ENCODE data around the gene PHACTR3.

DNA sequence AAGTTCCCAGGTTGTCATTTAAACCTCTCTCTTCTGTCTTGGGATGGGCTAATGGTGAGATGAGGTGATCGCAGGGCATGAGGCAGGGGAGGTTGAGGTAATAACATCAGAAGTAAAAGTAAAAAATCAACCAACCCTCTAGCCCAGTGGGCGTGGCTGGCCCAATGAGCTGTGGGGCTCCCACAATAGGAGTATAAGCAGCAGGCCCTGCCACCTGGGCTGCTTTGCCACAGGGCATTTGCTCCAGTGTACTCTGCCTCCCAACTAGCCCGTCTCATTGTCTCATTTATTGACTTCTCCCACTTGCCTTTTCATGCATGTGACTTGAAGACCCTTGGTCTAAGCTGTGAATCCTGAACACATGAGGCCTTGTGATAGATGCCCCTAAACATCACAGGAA lies 62.8 kb downstream of the PHACTR3 start:
- TF ChIP-seq, protein P1, sequence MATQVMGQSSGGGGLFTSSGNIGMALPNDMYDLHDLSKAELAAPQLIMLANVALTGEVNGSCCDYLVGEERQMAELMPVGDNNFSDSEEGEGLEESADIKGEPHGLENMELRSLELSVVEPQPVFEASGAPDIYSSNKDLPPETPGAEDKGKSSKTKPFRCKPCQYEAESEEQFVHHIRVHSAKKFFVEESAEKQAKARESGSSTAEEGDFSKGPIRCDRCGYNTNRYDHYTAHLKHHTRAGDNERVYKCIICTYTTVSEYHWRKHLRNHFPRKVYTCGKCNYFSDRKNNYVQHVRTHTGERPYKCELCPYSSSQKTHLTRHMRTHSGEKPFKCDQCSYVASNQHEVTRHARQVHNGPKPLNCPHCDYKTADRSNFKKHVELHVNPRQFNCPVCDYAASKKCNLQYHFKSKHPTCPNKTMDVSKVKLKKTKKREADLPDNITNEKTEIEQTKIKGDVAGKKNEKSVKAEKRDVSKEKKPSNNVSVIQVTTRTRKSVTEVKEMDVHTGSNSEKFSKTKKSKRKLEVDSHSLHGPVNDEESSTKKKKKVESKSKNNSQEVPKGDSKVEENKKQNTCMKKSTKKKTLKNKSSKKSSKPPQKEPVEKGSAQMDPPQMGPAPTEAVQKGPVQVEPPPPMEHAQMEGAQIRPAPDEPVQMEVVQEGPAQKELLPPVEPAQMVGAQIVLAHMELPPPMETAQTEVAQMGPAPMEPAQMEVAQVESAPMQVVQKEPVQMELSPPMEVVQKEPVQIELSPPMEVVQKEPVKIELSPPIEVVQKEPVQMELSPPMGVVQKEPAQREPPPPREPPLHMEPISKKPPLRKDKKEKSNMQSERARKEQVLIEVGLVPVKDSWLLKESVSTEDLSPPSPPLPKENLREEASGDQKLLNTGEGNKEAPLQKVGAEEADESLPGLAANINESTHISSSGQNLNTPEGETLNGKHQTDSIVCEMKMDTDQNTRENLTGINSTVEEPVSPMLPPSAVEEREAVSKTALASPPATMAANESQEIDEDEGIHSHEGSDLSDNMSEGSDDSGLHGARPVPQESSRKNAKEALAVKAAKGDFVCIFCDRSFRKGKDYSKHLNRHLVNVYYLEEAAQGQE (IDR thresholded peaks at IDR 0.05), result no peak
- TF ChIP-seq, protein P2, sequence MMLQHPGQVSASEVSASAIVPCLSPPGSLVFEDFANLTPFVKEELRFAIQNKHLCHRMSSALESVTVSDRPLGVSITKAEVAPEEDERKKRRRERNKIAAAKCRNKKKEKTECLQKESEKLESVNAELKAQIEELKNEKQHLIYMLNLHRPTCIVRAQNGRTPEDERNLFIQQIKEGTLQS (IDR thresholded peaks at IDR 0.05), result no peak
- TF ChIP-seq, protein P3, sequence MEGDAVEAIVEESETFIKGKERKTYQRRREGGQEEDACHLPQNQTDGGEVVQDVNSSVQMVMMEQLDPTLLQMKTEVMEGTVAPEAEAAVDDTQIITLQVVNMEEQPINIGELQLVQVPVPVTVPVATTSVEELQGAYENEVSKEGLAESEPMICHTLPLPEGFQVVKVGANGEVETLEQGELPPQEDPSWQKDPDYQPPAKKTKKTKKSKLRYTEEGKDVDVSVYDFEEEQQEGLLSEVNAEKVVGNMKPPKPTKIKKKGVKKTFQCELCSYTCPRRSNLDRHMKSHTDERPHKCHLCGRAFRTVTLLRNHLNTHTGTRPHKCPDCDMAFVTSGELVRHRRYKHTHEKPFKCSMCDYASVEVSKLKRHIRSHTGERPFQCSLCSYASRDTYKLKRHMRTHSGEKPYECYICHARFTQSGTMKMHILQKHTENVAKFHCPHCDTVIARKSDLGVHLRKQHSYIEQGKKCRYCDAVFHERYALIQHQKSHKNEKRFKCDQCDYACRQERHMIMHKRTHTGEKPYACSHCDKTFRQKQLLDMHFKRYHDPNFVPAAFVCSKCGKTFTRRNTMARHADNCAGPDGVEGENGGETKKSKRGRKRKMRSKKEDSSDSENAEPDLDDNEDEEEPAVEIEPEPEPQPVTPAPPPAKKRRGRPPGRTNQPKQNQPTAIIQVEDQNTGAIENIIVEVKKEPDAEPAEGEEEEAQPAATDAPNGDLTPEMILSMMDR (IDR thresholded peaks at IDR 0.05; ENCODE audit: low read depth, low read length, missing input control), result no peak
- TF ChIP-seq, protein P4, sequence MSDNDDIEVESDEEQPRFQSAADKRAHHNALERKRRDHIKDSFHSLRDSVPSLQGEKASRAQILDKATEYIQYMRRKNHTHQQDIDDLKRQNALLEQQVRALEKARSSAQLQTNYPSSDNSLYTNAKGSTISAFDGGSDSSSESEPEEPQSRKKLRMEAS (IDR thresholded peaks at IDR 0.05), result no peak
- TF ChIP-seq HNF4A (conservative IDR thresholded peaks at IDR 0.05) (no peak), JUND (IDR thresholded peaks at IDR 0.05) (no peak), RAD21 (IDR thresholded peaks at IDR 0.05) (no peak), TAF1 (conservative IDR thresholded peaks at IDR 0.05) (no peak)

Data from liver (tissue), 3 donors.